Activated CD4-positive, CD25-positive, alpha-beta regulatory T cell treated with anti-CD3 and anti-CD28 coated beads, Interleukin-2, amount 50 U/mL, for 72 hours (primary cell): ENCODE measurements around the gene EPS8L2.
A peak's percentile ranks its signal among the peaks of the same experiment; 100 is the strongest.

ENCODE experiments used
- DNase-seq: peaks from one replicate; pipeline ENCODE4 v3.0.0; 2021

EPS8L2 gene

DNA sequence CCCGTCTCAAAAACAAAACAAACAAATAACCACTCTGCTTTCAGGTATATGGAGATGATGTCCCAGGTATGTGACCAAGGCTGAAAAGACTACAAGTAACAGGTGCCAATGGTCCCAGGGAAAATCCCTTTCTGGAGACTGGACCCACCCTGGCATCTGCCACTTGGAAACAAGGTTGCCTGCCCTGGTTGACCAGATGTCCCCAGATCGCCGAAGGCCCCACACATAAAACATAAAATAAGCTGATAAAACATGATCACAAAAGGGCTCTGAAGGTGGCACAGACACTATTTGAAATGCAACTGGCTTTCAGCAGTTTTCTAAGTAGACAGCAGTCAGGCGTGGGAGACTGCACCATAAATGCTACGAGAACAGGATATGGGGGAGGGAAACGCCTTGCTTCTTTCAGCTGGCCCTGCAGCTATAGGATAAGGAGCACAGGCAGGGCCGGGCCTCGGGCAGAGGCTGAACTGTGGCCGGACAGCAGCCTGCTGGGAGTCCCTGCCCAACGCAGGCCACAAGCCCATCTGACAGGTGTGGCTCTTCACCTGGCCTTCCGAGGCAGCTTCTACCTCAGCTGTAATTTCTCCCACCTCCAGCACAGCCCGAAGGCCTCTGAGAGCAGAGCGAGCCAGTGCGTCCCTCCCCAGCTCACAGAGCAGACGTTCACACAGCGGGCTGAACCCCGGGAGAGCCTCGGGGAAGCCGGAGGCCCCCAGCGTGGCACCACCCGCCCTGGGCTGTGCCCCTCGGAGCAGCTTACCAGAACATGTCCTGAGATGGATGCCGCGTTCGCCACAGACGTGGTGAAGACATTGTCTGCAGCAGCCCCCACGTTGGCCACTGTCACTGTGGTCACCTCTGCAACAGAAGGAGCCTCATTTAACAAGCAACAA is 15.0 kb upstream of the EPS8L2 start:
- no peak for DNase-seq

DNA sequence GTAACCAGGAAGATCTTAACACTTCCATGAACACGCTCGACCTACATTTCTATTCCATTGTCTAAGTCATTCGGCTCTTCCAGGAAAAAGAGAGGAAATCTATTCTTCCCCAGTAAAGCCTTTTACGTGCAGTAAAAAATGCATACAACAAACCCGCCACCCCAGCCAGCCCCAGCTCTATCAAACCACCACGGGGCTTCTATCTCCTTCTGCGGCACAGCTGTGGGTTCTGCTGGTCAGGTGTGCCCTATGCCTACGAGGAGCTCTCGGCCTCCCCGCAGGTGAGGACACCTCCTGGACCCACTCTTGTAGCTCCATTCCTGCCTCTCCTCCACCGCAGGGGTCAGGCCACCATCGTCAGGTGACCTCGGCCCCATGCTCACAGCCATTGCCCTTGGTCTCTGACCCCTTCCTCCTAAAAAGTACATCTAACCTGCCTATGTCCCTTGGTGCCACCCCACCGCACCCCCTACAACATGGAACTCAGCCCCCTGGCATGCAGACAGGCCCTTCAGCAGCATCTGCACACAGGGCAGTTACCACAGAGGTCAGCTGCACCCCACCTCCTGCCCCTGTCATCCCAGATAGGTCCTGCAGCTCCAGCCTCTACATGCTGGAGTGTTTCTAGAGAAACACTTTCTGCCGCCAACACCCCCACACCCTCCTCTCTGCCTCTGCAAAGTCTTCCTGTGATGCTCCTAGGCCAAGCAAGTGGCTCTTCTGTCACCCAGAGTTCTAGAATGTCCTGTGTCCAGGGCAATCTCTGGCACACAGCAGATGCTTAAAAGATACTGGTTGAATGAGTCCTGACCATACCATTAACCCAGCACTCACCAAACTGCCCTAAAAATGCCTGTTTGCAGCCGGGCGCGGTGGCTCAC is 14.1 kb upstream of the EPS8L2 start:
- no peak for DNase-seq

DNA sequence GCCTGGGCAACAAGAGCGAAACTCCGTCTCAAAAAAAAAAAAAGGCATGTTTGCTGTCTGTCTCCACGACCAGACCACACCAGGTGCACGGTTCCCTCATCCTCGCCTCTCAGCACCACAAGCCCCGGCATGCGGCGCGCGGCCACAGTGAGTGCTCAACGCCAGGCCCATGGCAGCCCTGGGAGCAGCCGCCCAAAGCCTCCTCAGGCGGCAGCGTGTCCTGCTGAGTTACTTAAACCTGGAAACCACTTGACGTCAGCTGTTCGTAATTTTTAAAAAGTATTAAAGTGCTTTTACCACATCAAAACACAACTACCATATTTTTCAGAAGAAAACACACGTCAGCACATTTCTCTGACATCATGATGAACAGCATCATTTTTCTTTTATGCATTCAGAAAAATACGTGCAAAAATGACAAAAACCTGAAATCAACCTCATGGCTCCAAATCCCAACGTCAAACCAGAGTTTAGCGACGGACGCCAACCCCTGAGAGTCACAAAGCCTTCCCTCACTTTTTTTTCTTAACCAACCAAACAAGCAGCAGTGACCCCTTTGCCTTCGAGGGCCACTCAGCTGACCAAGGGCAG is 13.1 kb upstream of the EPS8L2 start:
- DNase-seq, result peak; percentile 56

DNA sequence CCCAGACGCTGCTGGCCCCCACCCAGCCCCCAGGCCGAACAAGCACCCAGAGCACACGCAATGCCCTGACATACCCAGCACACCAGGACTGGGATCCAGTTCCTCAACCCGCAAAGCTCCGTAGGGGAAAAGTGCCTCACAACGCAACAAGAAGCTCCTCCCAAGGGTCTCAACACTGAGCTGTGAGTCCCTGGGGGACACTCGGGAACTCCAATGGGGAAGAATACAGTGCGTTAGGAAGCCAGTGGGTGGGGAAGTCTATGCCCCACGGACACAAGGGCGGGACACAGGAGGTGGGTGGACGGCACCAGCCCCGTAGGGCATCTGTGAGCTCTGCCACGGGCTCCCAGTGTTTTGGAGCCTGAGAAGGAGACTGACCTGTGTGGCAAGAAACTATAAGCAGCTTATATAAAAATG is 12.6 kb upstream of the EPS8L2 start:
- DNase-seq, result no peak

DNA sequence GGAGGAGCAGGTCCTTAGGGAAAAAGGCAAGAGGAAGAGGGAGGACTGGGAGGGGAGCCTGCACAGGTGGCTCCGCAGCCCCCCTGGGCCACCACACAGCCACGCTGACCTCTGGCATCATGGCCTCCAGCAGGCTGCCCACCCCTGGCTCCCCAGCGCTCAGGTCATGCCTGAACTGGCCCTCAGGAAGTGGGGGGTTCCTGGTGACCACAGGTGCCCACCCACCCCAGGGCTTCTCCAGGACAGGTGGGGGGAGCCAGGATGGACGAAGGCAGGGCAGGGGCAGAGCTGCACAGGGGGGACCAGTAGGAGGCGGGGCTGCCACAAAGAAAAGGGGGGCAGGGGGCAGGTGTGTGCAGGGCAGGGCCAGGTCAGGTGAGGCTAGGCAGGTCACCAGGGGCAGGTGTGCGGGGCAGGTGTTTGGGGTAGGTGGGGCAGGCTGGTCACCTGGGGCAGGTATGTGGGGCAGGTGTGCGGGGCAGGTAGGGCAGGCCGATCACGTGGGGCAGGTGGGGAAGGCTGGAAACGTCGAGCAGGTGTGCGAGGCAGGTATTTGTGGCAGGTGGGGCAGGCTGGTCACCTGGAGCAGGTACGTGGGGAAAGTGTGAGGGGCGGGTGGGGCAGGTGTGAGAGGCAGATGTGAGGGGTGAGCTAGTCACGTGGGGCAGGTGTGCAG is 12.0 kb upstream of the EPS8L2 start:
- no peak for DNase-seq

DNA sequence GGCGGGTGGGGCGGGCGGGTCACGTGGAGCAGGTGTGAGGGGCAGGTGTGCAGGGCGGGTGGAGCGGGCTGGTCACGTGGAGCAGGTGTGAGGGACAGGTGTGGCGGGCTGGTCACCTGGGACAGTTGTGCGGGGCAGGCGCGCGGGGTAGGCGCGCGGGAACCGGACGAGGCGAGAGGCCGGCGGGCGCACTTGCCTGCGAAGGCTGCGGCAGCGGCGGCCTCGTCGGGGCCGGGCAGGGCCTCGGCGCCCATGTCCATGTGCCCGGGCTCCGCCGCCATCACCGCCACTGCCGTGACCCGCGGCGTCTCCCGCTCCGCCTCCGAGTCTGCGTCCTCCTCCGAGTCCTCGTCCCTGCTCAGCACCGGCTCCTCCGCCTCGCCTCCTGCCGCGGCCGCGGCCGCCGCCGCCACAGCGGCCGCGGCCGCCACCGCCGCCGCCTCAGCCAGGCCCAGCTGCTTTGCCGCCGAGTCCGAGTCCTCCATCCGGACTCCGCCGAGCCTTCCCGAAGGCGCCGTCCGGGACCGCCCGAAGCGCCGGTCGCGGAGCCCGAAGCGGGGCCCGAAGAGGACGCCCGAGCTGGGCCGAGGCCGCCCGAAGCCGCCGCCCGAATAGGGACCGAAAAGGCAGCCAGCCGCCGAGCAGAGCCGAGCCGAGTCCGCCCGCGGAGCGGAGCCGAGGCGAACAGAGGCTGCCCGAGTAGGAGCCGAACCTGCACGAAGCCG is 11.3 kb upstream of the EPS8L2 start, which contains the start of gene DEAF1:
Gene DEAF1 (minus strand): TSS at position 660 of the 725 bp plus-strand sequence. CDS start 175 bp downstream, at position 485.
- peak; percentile 99 for DNase-seq

DNA sequence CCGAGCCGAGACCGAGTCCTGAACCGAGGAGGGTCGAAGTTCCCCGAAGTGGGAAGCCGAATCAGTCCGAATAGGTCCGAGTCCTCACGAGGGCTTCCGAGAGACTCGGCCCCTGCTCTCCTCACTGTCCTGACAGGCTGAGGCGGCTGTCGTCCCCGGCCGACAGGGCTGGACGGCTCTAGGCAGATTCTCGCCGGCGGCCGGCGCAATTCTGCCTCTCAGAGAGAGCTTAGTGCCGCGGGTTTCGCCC is 10.8 kb upstream of the EPS8L2 start:
- DNase-seq, result no peak

DNA sequence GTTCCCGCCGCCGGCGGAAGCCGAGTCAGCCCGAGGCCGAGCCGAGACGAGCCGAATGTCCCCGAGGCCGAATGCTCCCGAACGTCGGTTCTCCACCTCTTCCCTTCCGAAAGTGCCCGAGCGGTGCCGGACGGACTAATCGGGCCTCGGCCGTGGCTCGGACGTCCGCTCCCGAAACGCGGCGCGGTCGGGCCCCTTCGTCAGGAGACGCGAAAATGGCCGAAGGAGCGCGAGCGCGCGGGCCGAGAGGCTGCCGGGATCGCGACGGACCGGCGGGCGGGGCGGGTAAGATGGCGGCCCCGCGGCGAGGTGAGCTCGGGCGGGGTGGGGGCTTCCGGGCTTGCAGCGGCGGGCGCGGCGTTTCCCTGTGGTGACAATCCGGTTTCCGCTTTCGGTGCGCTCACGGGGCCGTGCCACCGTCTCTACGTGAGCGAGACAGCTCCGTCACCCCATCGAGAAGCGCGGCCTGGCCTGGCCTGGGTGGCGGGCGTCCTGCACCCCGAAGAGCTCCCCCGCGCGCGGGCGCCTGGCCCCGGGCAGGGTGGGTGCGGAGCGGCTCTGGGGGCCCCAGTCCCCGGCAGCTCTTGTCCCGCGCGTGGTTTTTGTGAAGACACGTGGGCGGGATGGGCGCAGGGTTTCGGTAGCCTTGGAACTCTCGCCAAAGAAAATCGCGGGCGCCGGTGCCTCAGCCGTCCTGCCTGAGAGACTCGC is 10.3 kb upstream of the EPS8L2 start, which contains the start of gene TMEM80:
Gene TMEM80 (plus strand): TSS at position 279 of the 711 bp plus-strand sequence. CDS start 12 bp downstream, at position 291.
- peak; percentile 98 for DNase-seq

DNA sequence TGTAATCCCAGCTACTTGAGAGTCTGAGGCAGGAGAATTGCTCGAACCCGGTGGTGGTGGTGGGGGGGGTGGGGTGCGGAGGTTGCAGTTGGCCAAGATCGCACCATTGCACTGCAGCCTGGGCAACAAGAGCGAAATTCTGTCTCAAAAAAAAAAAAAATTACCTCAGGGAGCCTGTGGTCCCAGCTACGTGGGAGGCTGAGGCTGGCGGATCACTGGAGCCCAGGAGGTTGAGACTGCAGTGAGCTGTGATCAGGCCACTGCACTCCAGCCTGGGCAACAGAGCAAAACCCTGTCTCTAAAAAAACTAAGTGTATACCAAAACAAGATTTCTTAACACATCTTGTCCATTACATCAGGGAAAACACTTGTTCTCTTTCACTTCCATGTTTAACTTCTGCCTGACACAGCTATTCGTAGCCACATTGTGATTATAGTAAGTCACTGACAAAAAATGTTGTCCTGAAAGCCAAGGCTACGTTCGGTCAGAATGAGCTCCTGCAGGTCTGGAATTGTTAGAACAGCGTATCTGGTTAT is 9.0 kb upstream of the EPS8L2 start:
- DNase-seq, result no peak

DNA sequence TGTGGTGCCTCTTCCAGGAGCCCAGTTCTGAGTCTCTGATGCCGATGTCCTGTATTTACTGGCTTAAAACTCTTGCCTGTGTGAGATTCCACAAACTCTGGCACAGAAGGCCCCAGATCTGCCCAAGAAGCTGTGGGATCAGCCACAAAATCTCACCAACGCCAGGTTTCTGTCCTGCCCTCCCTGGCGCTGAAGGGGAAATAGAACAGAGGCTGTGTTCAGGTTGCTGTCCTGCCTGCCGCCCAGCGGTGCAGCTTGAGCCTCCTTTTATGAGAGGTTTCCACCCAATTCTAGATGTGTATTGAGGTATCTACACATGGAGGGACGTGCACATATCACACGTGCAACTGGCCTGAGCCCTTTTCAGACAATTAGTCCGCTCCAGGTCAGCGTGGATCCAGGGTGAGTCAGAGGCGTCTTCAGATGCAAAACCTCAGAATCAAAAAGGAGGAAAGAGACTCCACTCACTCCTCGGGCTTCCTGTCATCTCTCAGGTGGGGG is 8.2 kb upstream of the EPS8L2 start:
- DNase-seq, result no peak

DNA sequence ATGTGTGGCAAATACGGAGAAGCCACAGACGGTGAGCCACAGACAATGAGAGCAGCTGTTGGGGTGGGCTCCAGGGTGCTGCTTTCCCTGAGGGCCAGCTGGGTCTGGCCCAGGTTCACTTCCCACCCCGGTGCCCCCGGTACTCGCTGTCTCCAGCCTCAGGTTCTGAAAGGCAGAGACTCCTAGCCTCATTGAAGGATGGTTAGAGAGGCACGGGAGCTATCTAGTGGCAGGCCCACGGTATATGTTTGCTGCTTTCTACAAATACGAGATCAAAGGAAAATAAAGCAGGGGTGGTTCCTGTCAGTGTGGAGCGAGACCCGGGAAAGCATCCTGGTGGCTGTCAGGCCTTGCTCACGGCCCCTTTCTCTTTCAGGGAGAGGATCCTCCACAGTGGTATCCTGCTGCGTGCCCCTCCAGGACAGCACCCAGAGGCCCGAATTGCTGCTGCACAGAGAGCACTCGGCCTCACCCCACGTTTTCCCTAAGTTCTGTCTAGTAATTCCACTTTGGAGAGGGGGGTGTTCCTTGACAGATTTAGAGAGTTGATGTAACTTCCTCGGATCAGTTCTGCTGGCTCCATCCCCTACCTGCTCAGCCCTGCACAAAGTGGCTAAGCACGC is 7.4 kb upstream of the EPS8L2 start:
- DNase-seq, result no peak

DNA sequence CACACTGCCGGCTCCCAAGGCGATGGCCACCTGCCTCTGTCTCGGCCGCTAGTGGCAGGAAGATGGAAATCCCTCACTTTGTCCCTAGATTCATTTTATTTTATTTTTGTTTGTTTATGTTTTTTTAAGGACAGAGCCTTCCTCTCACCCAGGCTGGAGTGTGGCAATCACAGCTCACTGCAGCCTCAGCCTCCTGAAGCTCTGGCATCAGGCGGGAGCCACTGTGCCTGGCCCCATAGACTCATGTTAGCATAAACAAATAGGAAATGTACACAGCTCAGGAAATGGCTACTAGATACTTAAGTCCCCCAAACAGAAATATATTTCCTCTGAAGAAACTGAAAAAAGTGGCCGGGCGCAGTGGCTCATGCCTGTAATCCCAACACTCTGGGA is 6.9 kb upstream of the EPS8L2 start:
- no peak for DNase-seq

DNA sequence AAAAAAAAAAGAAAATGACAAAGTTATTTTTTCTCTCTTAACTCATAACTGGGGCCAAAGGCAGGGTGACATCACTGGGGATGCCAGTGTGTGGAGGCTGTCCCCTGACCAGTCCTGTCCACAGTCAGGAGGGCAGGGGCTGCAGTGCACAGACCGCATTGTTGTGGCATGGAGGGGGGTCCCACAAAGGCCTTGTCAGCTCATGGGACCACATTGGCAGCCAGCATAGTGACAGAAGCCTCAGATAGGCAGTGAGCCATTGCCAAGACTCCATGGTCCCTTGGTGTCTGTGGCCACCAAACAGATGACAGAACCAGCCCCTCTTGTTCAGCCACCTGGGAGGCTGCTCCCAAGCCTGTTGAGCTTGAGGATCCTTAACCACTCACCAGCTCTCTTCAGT is 6.3 kb upstream of the EPS8L2 start:
- DNase-seq, result no peak

DNA sequence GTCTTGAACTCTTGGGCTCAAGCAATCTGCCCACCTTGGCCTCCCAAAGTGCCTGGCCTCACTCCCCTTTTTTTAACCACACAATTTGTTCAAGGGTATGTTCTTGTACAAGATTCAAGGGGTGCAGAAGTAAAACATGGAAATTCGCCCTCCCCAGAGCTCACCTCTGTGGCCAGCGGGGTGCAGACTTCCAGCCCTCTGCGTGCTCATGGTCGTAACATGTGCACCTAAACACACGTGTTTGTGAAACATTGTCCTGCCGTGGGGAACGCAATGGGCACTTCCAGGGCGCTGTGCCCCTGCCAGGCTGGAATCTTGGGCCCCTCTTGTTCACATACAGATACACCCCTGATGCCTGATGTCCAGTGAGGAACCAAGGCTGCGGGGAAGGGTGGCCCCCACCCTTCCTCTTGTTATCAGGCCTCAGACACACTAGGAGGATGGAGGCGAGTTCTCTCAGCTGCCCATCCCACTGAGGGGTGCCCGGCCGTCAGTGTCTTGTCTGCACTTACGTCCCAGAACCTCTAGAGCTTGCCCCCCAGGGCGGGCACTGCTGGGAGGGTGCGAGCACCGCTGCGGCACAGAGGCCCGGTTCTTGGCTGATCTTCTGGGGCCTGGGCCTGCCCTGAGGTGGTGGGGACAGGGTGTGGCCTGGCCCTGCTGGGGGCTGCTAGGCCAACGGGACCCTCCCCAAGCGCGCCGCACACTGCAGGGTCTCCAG is 4.1 kb upstream of the EPS8L2 start:
- no peak for DNase-seq

DNA sequence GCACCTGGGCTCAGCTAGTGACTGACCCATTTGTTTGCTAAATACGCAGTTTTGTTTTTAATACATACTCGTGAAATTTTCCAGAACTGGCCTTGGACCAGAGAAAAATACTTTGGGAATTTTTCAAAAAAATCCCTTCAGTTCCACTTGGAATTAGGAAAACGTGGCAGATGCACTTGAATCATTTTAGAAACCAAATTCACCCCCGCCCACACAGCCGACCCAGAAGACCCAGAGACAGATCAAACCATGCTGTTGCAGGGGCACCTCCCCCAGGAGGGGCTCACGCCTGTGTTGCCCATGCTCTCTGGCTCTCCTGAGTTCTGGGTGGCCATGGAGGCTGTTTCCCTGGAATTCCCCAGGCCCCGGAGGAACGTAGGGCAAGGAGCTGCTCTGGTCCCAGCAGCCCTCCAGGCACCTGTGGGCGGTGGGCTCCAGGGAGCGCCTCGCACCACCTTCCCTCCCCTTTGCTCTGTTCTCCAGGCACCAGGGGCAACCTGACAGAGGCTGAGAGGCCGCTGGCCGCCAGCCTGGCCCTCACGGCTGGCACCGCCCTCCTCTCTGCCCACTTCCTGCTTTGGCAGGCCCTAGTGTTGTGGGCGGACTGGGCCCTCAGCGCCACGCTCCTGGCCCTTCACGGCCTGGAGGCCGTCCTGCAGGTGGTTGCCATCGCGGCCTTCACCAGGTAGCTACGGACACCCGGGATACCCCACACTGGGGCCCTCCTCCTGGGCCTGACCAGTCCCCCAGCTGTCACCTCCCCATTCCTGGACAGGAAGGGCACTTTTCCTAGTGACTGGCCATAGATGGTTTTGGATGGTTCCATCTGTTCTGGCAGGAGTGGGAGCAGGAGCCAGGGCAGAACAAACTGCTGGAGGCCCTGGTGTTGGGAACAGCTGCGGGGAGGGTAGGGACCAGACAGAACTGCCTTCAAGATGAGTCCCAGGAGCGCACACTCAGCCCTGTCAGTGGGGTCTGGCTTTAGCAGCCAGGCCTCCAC is 3.3 kb upstream of the EPS8L2 start:
- DNase-seq, result no peak

DNA sequence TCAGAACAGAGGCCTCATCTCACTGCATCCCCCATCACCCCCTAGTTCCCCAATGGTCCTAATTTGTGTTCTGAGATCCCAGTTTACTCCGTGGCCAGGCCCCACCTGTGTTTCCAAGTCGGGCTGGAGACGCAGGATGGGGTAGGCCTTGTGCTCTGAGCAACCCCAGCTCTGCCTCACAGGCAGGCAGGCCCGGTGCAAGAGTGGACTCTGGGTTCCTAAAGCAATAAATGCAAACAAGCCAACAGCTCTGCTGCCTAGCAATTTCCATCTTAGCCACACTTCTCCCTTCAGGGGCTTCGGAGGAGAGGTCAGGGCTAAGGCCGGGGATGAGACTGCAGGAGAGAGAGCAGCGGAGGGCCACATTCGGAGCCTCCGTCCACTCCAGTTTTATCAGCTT is 2.5 kb upstream of the EPS8L2 start:
- no peak for DNase-seq

DNA sequence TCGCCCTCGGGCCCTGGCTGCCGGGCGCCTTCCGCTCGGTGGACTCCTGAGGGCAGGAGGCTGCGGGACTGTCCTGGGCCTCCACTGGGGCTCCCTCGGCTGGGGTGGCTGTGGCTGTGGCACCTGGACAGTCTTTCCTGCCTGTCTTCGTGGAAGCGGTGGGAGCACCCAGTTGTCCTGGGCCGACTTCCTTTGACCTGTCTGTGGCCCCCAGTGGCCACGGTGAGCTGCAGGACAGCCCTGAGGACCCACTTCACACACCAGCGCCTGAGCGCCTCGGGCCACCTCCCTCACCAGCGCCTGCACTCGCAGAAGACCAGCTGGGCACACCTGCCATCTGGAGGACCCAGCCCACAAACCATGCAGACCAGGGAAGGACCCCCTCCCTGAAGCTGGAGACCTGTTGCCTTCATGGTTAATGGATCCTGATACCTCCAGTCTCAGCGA is 1.8 kb upstream of the EPS8L2 start:
- no peak for DNase-seq
